SJCRH30 (cell line): ENCODE data around the gene PIK3AP1. TPM values are rescaled to one million over a fixed set of nuclear protein-coding genes. Genes with fewer than 3 reads are reported as not detected.
A peak's percentile ranks its signal among the peaks of the same experiment; 100 is the strongest.

Experiments
- DNase-seq, 2 experiments: peaks; one replicate each; pipeline ENCODE4 v3.0.0-alpha.2; 2015 to 2020
- H3K27ac ChIP-seq: fragments of 250-450 bp; sonication (Bioruptor Pico); 2 replicates; pipeline ENCODE4 v1.5.1; 2020; ENCODE audit warnings: mild to moderate bottlenecking, moderate library complexity
- H3K27me3 ChIP-seq: fragments of 250-450 bp; sonication (Bioruptor Pico); 2 replicates; pipeline ENCODE4 v1.5.1; 2020; ENCODE audit warnings: mild to moderate bottlenecking, moderate library complexity
- H3K36me3 ChIP-seq: fragments of 250-450 bp; sonication (Bioruptor Pico); 2 replicates; pipeline ENCODE4 v1.5.1; 2020; ENCODE audit warnings: mild to moderate bottlenecking, moderate library complexity
- H3K4me1 ChIP-seq: fragments of 250-450 bp; sonication (Bioruptor Pico); 2 replicates; pipeline ENCODE4 v1.5.1; 2020; ENCODE audit warnings: mild to moderate bottlenecking, moderate library complexity
- H3K4me3 ChIP-seq: fragments of 250-450 bp; sonication (Bioruptor Pico); 2 replicates; pipeline ENCODE4 v1.5.1; 2020; ENCODE audit warnings: mild to moderate bottlenecking, moderate library complexity
- H3K9me3 ChIP-seq: fragments of 250-450 bp; sonication (Bioruptor Pico); replicated peaks from 2 replicates; pipeline ENCODE4 v1.5.1; 2020; ENCODE audit warnings: mild to moderate bottlenecking, moderate library complexity
- total RNA-seq: library from RNA; depleted of rRNA; stranded (reverse); fragments of >200 nt; shearing (Covaris generic); gene quantifications from 2 replicates; pipeline ENCODE4 v1.2.3, GENCODE V29; 2014

The PIK3AP1 gene
- total RNA-seq, 1 experiment from 2014 or later, result 7.1 TPM

GRCh38 chr10:96614515-96614914 lies 105.8 kb downstream of the PIK3AP1 start:
- H3K27ac ChIP-seq, result no peak overlapping the region

DNA sequence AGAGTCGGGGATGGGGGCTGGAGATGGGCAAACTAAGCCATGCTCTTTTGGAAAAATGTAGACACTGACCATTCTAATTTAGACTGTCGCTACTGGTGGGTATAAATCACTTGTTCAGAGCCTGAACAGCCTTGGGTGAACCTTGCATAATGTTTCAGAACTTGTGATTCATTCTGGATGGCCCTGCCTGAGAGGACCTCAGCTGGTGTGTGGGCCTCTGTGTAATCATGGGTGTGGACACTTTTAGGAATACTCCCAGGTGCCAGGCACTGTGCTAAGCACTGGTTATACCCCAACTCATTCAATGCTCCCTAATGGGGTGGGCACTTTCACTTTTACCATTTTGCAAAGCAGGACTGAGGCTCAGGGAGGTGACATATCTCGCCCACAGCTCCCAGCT lies 106.7 kb downstream of the PIK3AP1 start:
- no peak for DNase-seq

More at GRCh38 chr10:96614515-96614914, 105.8 kb downstream of the PIK3AP1 start:
- Histone ChIP-seq H3K36me3 (no peaks in the 10 kb centered on the region), H3K27me3 (no peaks in the 10 kb centered on the region), H3K9me3 (no peaks in the 10 kb centered on the region), H3K4me1 (no peaks in the 10 kb centered on the region), H3K4me3 (no peak overlapping the region)
- DNase-seq, result peak; percentile 36 to 40

GRCh38 chr10:96612055-96612830 lies 108.1 kb downstream of the PIK3AP1 start:
- no peaks in the 10 kb centered on the region for H3K36me3 ChIP-seq
- H3K4me3 ChIP-seq, result no peak overlapping the region
- DNase-seq, result no peak
- H3K27ac ChIP-seq, result no peak overlapping the region
- no peaks in the 10 kb centered on the region for H3K9me3 ChIP-seq
- H3K27me3 ChIP-seq, result no peaks in the 10 kb centered on the region
- peaks cover 13% of the 10 kb centered on the region for H3K4me1 ChIP-seq

More for the DNA sequence above, 106.7 kb downstream of the PIK3AP1 start:
- Histone ChIP-seq H3K27ac (no peak overlapping the region), H3K9me3 (no peaks in the 10 kb centered on the region), H3K36me3 (no peaks in the 10 kb centered on the region), H3K4me1 (no peaks in the 10 kb centered on the region; the same call in 1 of the 2 replicates), H3K27me3 (no peaks in the 10 kb centered on the region), H3K4me3 (no peak overlapping the region)

- no peak overlapping the region for H3K27ac ChIP-seq
- no peaks in the 10 kb centered on the region for H3K27me3 ChIP-seq
- no peak overlapping the region for H3K4me3 ChIP-seq
- no peaks in the 10 kb centered on the region for H3K36me3 ChIP-seq
- no peak for DNase-seq
- H3K9me3 ChIP-seq, result no peaks in the 10 kb centered on the region
- peaks cover 27% of the 10 kb centered on the region for H3K4me1 ChIP-seq
These were observed 109.5 kb downstream of the PIK3AP1 start for GRCh38 chr10:96610817-96611216.

GRCh38 chr10:96609510-96609909 lies 110.8 kb downstream of the PIK3AP1 start:
- H3K4me1 ChIP-seq, result peaks cover 29% of the 10 kb centered on the region
- no peaks in the 10 kb centered on the region for H3K27me3 ChIP-seq
- no peaks in the 10 kb centered on the region for H3K36me3 ChIP-seq
- no peaks in the 10 kb centered on the region for H3K9me3 ChIP-seq
- H3K27ac ChIP-seq, result no peak overlapping the region
- DNase-seq, result no peak
- H3K4me3 ChIP-seq, result no peak overlapping the region

DNA sequence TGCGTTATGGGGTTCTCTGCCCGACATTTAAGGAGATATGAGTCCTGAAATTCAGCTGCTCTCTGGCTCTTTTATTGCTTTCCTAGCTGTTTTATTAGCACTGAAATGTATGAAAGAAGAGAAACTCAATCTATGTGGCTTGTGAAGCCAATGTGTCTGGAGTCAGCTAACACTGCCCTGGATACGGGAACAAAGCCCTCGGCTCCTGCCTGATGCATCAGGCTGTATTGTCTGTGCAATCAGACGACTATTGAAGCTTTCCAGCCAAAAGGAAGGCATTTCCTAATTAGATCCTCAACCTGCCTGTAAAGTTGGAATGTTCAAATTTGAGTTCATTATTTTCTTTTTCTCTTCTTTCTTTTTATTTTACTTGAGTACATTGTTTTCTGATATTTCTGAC lies 111.5 kb downstream of the PIK3AP1 start:
- no peak overlapping the region for H3K4me3 ChIP-seq
- no peak overlapping the region for H3K27ac ChIP-seq
- no peak for DNase-seq
- H3K36me3 ChIP-seq, result no peaks in the 10 kb centered on the region
- no peaks in the 10 kb centered on the region for H3K9me3 ChIP-seq
- H3K4me1 ChIP-seq, result peaks cover 29% of the 10 kb centered on the region
- no peaks in the 10 kb centered on the region for H3K27me3 ChIP-seq

DNA sequence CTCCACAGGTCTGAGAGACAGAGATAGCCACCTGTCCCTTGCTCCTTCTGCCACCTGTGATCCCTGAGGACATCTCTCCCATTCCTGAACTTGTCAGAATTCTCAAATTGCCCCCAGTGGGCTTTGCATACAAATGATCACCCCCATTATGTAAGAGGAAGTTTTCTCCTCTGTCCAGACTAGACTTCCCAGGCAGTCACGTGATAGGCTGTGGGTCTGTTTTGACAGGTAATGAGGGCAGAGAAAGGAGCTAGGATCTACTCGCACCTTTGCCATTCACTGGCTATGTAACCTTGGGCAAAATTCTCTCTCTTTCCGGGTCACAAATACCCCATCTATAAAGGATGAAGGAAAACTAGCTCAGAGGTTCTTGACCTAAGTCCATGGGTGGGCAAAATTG lies 112.1 kb downstream of the PIK3AP1 start:
- Histone ChIP-seq H3K4me3 (no peak overlapping the region), H3K36me3 (no peaks in the 10 kb centered on the region), H3K4me1 (peaks cover 29% of the 10 kb centered on the region), H3K9me3 (no peaks in the 10 kb centered on the region), H3K27ac (no peak overlapping the region), H3K27me3 (no peaks in the 10 kb centered on the region)
- no peak for DNase-seq

DNA sequence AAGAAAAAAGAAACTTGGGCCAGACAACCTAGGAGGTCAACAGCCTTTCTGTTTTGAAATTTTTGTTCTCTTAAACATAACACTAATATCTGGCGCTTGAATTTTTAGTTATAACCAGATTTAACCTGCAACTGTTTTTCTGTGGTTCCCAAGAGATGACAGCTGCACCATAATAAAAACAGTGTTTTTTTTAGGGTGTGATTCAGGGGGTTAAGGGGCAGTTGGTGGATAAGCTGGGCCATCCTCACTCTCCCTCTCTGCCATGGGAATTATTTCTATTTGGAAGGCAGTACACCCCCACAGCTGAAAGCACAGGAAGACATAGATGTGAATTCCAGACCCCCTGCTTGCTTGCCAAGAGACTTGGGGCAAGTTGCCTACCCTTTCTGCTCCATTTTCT lies 113.4 kb downstream of the PIK3AP1 start:
- peaks cover 29% of the 10 kb centered on the region for H3K4me1 ChIP-seq
- no peak overlapping the region for H3K4me3 ChIP-seq
- H3K27me3 ChIP-seq, result no peaks in the 10 kb centered on the region
- peak overlapping the region; percentile 83 for H3K27ac ChIP-seq
- H3K36me3 ChIP-seq, result no peaks in the 10 kb centered on the region
- H3K9me3 ChIP-seq, result no peaks in the 10 kb centered on the region
- peak in 1 of 2 experiments; percentile 34 for DNase-seq

DNA sequence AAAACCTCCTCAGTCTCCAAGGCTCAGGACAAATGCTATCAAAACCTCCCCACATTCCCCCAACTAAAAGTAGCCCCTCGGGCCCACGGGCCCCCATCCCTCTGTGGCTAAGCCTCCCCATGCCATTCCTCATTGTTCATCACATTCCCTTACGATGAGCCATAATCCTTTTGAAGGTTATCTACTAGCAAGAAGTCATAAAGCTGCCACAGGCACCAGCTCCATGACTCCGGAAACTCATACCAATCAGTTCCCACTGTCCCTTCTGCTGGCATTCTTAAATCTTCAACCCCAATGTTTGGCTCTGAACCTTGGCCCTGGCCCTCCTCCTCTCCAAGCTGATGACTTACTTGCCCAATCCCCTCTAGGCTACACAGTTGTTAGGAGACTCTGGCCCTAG lies 114.1 kb downstream of the PIK3AP1 start:
- DNase-seq, result peak; percentile 53 to 54
- Histone ChIP-seq H3K4me3 (no peak overlapping the region), H3K9me3 (no peaks in the 10 kb centered on the region), H3K36me3 (no peaks in the 10 kb centered on the region), H3K27me3 (no peaks in the 10 kb centered on the region), H3K27ac (peak overlapping the region; percentile 83), H3K4me1 (peaks cover 29% of the 10 kb centered on the region)

DNA sequence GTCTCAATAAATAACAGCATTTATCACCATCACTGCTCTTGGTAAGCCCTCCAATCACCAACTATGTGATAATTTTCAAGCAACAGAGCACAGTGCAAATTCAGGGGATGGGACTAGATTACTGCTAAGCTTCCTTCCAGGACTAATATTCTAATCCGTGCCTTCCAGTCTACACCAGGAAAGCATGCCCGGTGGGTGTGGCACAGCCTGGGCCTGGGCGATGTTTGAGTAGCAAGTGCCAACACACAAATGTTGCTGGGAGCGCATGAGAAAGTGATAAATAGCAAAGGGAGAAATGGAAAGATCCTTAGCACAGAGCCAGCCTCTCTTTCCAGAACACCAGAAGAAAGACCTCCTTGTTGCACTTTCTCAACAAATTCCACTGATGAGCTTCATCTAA lies 120.0 kb downstream of the PIK3AP1 start:
- Histone ChIP-seq H3K27me3 (no peaks in the 10 kb centered on the region), H3K27ac (no peak overlapping the region), H3K9me3 (no peaks in the 10 kb centered on the region), H3K4me3 (no peak overlapping the region), H3K4me1 (peaks cover 13% of the 10 kb centered on the region; the same call in 1 of the 2 replicates), H3K36me3 (no peaks in the 10 kb centered on the region)
- no peak for DNase-seq

GRCh38 chr10:96598846-96599245 lies 121.5 kb downstream of the PIK3AP1 start:
- Histone ChIP-seq H3K4me3 (no peak overlapping the region), H3K4me1 (peaks cover 15% of the 10 kb centered on the region; the same call in 1 of the 2 replicates), H3K27ac (no peak overlapping the region), H3K36me3 (no peaks in the 10 kb centered on the region; the same call in none of the 2 replicates), H3K27me3 (no peaks in the 10 kb centered on the region), H3K9me3 (0 out of 2 replicates have a peak, but pooled peaks cover 3% of the 10 kb centered on the region)
- no peak for DNase-seq

DNA sequence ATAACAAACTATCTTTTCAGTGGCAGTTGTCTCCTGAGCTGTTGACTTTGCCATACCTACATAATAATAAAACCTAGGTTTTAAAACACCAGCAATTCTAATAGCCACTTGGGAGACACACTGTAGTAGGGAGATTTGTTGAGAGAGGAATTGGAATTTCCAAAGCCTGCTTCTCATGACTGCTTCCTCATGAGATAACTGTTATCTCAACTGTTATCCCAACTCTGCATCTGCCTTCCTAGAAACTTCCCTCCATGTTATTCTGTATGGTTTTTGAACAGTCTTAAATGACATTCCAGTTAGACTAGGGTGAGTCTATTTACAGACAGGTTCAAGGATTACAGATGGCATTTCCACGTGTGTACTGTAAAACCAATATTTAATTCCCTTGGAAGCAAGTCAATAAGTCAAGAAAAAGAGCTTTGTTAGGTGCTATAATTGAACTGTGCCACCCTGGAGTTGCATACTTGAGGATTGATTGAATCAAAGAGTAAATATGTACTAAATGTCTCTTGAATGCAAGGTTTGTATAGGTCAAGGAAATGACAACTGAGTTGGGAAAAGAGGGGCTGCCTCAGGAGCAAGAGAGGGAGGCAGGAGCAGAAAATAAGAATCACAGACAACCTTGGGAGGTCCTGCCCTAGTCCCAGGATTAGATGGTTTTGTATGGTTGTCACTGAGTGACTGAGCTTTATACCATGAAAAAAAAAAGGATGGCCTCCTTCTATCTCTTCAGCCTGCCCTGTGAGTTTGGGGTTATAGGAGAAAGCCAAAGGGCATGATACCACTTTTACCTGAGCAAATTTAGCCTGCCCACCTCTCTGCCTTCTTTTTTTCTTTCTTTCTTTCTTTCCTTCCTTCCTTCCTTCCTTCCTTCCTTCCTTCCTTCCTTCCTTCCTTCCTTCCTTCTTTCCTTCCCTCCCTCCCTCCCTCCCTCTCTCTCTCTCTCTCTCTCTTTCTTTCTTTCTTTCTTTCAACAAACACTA lies 123.6 kb downstream of the PIK3AP1 start:
- Histone ChIP-seq H3K27ac (no peak overlapping the region), H3K27me3 (no peaks in the 10 kb centered on the region), H3K36me3 (no peaks in the 10 kb centered on the region; the same call in none of the 2 replicates), H3K4me1 (peaks cover 15% of the 10 kb centered on the region; the same call in 1 of the 2 replicates), H3K4me3 (no peak overlapping the region), H3K9me3 (peaks cover 9% of the 10 kb centered on the region; the same call in 1 of the 2 replicates)
- no peak for DNase-seq

DNA sequence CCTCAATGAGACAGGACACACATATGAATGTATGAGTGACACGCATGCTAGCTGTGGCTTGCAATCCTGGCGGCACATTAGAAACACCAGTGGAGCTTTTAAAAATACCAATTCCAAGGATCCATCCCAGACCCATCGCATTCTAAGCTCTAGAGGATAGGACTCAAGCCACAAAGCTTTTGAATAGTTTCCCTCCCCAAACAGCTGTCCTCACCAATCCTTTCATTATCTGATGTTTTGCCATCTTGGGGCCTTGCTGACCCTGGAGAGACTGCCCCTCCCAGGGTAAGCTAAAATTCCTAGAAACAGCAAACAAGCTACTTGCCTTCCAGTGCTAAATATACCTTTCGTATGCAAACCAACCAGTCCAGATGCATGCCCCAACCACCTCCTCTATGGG lies 124.6 kb downstream of the PIK3AP1 start:
- peaks cover 9% of the 10 kb centered on the region; the same call in 1 of the 2 replicates for H3K9me3 ChIP-seq
- no peak overlapping the region for H3K4me3 ChIP-seq
- H3K4me1 ChIP-seq, result peaks cover 15% of the 10 kb centered on the region; the same call in 1 of the 2 replicates
- H3K36me3 ChIP-seq, result no peaks in the 10 kb centered on the region; the same call in none of the 2 replicates
- no peaks in the 10 kb centered on the region for H3K27me3 ChIP-seq
- H3K27ac ChIP-seq, result no peak overlapping the region
- DNase-seq, result peak in 1 of 2 experiments; percentile 26

DNA sequence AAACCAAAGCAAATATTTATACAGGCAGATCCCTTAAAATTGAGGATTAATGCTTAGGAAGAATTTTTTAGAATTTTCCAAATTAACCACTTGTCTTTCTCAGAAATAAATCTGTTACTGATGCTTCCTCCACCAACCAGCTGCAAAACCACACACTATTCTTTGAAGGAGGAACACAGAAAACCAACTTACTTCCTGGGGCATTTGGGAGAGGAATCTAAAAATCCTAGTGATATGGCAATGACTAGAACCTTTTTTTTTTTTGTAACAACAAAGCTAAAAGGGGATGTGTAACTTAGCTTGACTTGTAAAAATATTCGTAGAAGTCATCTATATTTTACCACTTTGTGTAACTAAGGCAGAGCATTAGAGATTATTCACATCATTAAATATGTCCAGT lies 128.4 kb downstream of the PIK3AP1 start:
- H3K36me3 ChIP-seq, result no peaks in the 10 kb centered on the region; the same call in none of the 2 replicates
- H3K4me3 ChIP-seq, result no peak overlapping the region
- no peaks in the 10 kb centered on the region for H3K27me3 ChIP-seq
- H3K27ac ChIP-seq, result no peak overlapping the region
- peaks cover 15% of the 10 kb centered on the region; the same call in 1 of the 2 replicates for H3K4me1 ChIP-seq
- DNase-seq, result no peak
- peaks cover 9% of the 10 kb centered on the region; the same call in 1 of the 2 replicates for H3K9me3 ChIP-seq
